Measurements from ENCODE around the gene MYO5A.

GRCh38 chr15:52552303-52552702 is 23.6 kb upstream of the MYO5A start:
- TF ChIP-seq GATA2 (IDR thresholded peaks at IDR 0.05; ENCODE audit: low read depth, low read length) (no peak), GATA3 (IDR thresholded peaks at IDR 0.05; ENCODE audit: low read depth, low read length) (no peak)
